ENCODE measurements around the gene MOK.

Gene MOK

GRCh38 chr14:102285106-102285505, 19.9 kb downstream of the MOK start:
- no peak for DNase-seq (ENCODE audit: low read depth in 1 of 2, low spot score in 1 of 2)

GRCh38 chr14:102283631-102284129, 21.3 kb downstream of the MOK start:
- DNase-seq (ENCODE audit: low read depth in 1 of 2, low spot score in 1 of 2), result no peak

- no peak for DNase-seq (ENCODE audit: low read depth in 1 of 2, low spot score in 1 of 2)
Measured at GRCh38 chr14:102282751-102283465, 22.1 kb downstream of the MOK start.

- DNase-seq (ENCODE audit: low read depth in 1 of 2, low spot score in 1 of 2), result no peak
Measured at GRCh38 chr14:102280376-102280962, 24.5 kb downstream of the MOK start.

- DNase-seq (ENCODE audit: low read depth in 1 of 2, low spot score in 1 of 2), result no peak
Measured at GRCh38 chr14:102279688-102280348, 25.1 kb downstream of the MOK start.

GRCh38 chr14:102279282-102279681, 25.7 kb downstream of the MOK start:
- DNase-seq (ENCODE audit: low read depth in 1 of 2, low spot score in 1 of 2), result no peak

GRCh38 chr14:102278631-102278935, 26.4 kb downstream of the MOK start:
- no peak for DNase-seq (ENCODE audit: low read depth in 1 of 2, low spot score in 1 of 2)

- DNase-seq (ENCODE audit: low read depth in 1 of 2, low spot score in 1 of 2), result no peak
Measured at GRCh38 chr14:102277874-102278630, 26.9 kb downstream of the MOK start.

- no peak for DNase-seq (ENCODE audit: low read depth in 1 of 2, low spot score in 1 of 2)
Measured at GRCh38 chr14:102275866-102276265, 29.1 kb downstream of the MOK start.

GRCh38 chr14:102272392-102272791, 32.6 kb downstream of the MOK start:
- DNase-seq (ENCODE audit: low read depth in 1 of 2, low spot score in 1 of 2), result no peak

- DNase-seq (ENCODE audit: low read depth in 1 of 2, low spot score in 1 of 2), result no peak
Measured at GRCh38 chr14:102264775-102265174, 40.2 kb downstream of the MOK start.

- DNase-seq (ENCODE audit: low read depth in 1 of 2, low spot score in 1 of 2), result no peak
Measured at GRCh38 chr14:102264355-102264754, 40.6 kb downstream of the MOK start.

GRCh38 chr14:102262929-102263462, 42.0 kb downstream of the MOK start:
- no peak for DNase-seq (ENCODE audit: low read depth in 1 of 2, low spot score in 1 of 2)

GRCh38 chr14:102258136-102258535, 46.8 kb downstream of the MOK start:
- no peak for DNase-seq (ENCODE audit: low read depth in 1 of 2, low spot score in 1 of 2)

GRCh38 chr14:102256716-102257115, 48.2 kb downstream of the MOK start:
- DNase-seq (ENCODE audit: low read depth in 1 of 2, low spot score in 1 of 2), result no peak

- no peak for DNase-seq (ENCODE audit: low read depth in 1 of 2, low spot score in 1 of 2)
Measured at GRCh38 chr14:102255401-102256190, 49.4 kb downstream of the MOK start.

- no peak for DNase-seq (ENCODE audit: low read depth in 1 of 2, low spot score in 1 of 2)
Measured at GRCh38 chr14:102252834-102253801, 51.8 kb downstream of the MOK start.

GRCh38 chr14:102251161-102251560, 53.8 kb downstream of the MOK start:
- no peak for DNase-seq (ENCODE audit: low read depth in 1 of 2, low spot score in 1 of 2)

GRCh38 chr14:102250636-102251035, 54.3 kb downstream of the MOK start:
- no peak for DNase-seq (ENCODE audit: low read depth in 1 of 2, low spot score in 1 of 2)

GRCh38 chr14:102249981-102250380, 55.0 kb downstream of the MOK start:
- no peak for DNase-seq (ENCODE audit: low read depth in 1 of 2, low spot score in 1 of 2)
